Erythroblast (primary cell): ENCODE data around the gene FCN3.

ENCODE experiments used
- GATA1 ChIP-seq: IDR thresholded peaks from 2 replicates; pipeline ENCODE4 v1.6.1; 2011; ENCODE audit warnings: low read depth, mild to moderate bottlenecking, control low read depth, low read length, moderate library complexity
- POLR2A ChIP-seq: IDR thresholded peaks from 2 replicates; pipeline ENCODE4 v1.6.1; 2011; ENCODE audit warnings: mild to moderate bottlenecking, low read length

DNA sequence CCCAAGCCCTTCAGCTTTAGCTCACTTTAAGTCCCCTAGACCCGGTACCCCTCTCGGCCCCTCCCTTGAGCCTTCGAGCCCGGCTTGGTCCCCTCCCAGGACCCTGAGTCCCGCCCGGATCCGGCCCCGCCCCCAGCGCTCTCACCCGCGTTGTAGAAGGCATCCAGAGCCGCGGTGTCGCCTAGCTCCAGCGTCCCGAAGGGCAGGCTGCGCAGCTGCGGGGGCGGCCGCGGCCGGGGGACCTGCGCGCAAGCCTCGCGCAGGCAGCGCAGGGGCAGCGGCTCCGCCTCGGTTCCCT is 8.6 kb downstream of the FCN3 start:
- no peak for TF ChIP-seq POLR2A
- TF ChIP-seq GATA1 = no peak
